Ammon's horn (tissue), 1 donor: ENCODE results near the gene CFAP299.

Experiments used
- DNase-seq: peaks from one replicate; pipeline ENCODE4 v3.0.0-alpha.2; 2016; ENCODE audit warnings: low spot score

The CFAP299 gene

GRCh38 chr4:80839792-80840191 is 504.3 kb downstream of the CFAP299 start:
- DNase-seq: no peak

DNA sequence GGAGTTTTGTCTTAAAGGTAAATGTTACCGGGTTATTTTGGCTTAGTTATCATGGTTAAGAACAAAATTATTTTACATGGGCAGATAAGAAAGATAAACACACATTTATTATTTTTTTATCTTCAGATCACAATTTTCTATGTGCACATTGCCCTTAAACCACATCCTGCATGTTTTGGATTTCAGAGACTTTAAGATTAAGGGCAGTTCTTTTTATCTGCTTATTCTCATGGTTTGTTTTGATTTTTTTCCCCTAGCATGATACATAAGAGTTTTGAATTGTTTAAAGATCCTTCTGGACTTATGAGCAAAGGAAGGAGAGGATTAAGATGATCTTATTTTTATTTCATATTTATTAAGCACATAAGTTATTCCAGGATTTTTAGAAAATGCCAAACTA is 504.9 kb downstream of the CFAP299 start:
- DNase-seq: no peak

GRCh38 chr4:80841587-80842281 is 506.2 kb downstream of the CFAP299 start:
- DNase-seq: no peak

- DNase-seq: no peak
Measured at GRCh38 chr4:80846210-80846609, 510.7 kb downstream of the CFAP299 start.

DNA sequence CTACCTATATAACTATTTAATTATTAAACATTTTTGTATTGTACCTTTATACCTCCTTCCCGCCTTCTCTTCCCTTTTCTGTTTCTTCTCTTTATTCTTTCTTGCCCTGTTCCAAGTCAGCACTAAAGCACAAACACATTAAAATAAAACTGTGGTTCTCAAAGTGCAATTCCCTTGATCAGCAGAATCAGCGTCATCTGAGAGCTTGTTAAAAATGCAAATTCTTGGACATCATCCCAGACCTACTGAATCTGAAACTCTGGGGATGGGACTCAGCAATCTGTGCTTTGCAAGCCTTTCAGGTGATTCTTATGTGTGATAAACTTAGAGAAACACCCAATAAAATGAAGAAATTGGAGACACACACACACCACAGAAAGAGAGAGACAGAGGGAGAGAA is 516.5 kb downstream of the CFAP299 start:
- DNase-seq: no peak

- DNase-seq: no peak
Measured at GRCh38 chr4:80873571-80873970, 538.0 kb downstream of the CFAP299 start.

DNA sequence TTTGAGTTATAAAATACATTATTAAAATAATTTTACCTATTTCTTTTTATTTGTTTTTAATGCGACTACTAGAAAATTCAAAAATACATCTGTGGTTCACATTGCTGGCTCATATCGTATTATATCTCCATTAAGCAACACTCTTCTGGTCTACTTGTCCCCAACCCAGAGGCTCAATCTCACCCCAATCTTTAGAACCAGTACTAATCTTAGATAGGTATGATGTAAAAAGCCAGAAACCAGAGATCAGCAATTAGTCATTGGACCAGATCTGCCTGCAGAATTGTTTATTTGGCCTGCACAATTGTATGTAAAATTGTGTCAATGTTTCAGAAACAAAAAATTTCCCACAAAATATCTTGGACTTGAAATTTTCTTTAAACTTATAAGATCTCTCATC is 539.4 kb downstream of the CFAP299 start:
- no peak for DNase-seq

GRCh38 chr4:80875642-80876041 is 540.1 kb downstream of the CFAP299 start:
- no peak for DNase-seq

- no peak for DNase-seq
Measured at GRCh38 chr4:80876810-80877209, 541.3 kb downstream of the CFAP299 start.

DNA sequence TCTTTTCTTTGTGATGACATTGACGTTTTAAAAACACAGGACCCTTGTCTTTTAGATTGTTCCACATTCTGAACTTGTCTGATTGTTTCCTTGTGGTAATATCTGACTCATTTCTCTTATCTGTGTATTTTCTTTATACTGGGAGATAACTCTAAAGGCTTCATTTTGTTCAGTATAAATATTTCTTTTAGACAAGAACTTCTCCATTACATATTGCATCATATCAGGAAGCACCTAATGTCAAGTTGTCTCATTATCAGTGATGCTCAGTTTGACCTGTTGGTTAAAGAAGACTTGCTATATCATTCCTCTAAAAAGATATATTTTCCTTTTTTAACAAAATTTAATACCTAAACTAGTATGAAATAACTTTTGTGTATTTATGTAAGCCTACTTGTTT is 542.7 kb downstream of the CFAP299 start:
- DNase-seq: no peak

- DNase-seq: no peak
Measured at GRCh38 chr4:80897537-80898303, 562.2 kb downstream of the CFAP299 start.

GRCh38 chr4:80900908-80901307 is 565.4 kb downstream of the CFAP299 start:
- DNase-seq: no peak

- no peak for DNase-seq
Measured at GRCh38 chr4:80903020-80903419, 567.5 kb downstream of the CFAP299 start.

DNA sequence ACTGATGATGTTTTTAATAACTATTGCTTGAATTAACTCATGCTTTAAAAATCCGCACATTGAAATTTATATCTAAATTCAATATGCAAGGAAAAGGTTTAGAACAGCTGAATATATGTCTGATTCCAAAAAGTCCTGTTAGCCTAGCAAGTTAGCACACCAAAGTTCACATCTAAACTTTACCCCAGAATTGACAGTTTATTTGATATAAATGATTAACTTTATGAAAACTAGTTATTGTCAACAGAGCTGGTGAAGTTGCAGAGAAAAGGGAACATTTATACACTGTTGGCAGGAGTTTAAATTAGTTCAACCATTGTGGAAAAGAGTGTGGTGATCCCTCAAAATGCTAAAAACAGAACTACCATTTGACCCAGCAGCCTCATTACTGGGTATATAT is 574.4 kb downstream of the CFAP299 start:
- no peak for DNase-seq

DNA sequence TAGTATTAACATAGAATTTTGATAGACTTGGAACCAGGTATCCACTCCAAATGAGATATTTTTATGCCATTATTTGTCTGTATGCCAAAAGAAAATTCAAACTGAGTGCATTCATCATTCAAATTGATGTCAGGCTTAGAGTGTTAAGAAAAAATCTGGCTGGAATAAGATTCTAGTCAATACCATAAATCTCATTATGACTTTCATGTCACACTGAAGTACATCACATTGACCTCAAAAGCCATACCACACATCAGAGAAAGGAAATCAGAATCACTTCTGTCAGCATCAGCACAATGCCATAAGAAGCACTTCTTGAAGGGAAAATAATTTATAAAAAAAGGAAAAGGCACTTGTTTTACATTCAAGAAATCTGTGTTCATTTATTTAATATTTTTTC is 575.9 kb downstream of the CFAP299 start:
- no peak for DNase-seq

GRCh38 chr4:80912350-80912749 is 576.8 kb downstream of the CFAP299 start:
- no peak for DNase-seq

DNA sequence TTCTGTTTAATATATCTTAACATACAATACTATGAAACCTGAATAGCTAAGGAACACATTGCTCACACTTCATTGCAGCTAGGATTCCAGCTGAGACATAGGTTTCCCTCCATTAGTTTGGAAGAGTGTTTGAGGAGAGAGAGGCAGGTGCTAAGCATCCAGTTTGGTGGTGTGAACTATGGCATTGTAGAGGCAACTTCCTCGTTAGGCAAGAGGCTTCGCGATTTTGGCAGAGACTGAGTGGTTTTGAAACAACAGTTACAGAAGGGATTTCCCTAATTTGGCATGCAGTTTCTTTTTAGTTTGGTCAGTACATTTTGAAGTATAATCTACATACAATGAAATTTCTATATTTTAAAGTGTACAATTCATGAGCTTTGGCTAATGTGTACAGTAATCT is 577.9 kb downstream of the CFAP299 start:
- DNase-seq: no peak

DNA sequence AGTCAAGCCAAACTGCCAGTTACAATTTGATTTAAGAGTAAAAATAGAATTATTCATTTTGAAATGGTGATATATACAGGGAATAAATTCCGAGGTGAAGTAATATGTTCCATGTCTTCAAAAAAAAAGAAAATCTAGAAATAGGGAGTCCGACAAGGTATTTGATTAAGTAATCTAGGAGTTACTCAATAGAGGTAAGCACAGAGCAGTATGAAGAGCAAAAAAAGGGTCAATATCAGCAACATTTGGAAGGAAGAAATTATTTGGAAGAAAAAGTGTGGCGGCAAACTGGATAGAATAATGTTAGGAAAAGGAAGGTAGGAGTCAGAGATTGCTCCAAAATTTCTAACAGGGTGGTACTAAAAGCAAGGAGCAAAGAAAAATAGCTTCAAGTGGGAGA is 581.2 kb downstream of the CFAP299 start:
- no peak for DNase-seq

DNA sequence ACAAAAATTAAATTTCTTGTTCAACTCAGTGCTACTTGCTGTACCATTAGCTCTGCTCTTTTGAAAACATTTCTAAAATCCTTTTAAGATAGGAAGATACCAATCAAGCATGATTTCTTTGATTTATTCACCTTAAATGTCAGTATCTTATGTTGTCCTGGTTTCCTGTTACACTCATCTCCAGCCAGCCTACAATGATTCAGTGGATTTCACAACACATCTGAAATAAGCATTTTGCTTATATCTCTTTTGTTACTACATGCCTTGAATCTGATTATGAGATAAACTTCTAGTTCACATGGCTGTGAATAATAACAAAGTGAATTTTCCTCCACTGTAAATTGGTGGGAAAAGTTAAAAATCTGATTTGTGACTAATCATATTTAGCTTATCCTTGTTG is 582.5 kb downstream of the CFAP299 start:
- no peak for DNase-seq

- DNase-seq: no peak
Measured at GRCh38 chr4:80921441-80921840, 585.9 kb downstream of the CFAP299 start.

DNA sequence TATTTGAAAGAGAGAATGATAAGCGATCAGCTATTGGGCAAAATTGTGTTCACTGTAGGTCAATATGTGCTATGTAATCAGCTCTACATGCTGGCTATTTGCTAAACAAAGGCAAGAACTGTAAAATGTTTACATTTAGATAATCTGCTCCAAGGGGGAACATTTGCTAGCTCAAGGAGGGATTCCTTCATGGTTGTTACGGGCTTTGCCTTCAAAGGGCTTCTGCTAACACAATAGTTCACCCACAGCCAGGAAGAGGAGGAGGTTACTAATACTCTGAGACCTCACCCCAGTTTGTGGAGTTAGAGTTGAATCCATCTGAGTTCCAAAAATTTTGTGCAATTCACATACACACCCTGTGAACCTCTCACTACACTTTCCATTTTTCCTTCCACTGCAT is 587.4 kb downstream of the CFAP299 start:
- DNase-seq: no peak

- no peak for DNase-seq
Measured at GRCh38 chr4:80925293-80925692, 589.8 kb downstream of the CFAP299 start.

GRCh38 chr4:80926446-80926845 is 590.9 kb downstream of the CFAP299 start:
- no peak for DNase-seq

GRCh38 chr4:80926891-80927290 is 591.4 kb downstream of the CFAP299 start:
- DNase-seq: no peak
